Measurements from ENCODE around the gene ST7.

ST7 gene

DNA sequence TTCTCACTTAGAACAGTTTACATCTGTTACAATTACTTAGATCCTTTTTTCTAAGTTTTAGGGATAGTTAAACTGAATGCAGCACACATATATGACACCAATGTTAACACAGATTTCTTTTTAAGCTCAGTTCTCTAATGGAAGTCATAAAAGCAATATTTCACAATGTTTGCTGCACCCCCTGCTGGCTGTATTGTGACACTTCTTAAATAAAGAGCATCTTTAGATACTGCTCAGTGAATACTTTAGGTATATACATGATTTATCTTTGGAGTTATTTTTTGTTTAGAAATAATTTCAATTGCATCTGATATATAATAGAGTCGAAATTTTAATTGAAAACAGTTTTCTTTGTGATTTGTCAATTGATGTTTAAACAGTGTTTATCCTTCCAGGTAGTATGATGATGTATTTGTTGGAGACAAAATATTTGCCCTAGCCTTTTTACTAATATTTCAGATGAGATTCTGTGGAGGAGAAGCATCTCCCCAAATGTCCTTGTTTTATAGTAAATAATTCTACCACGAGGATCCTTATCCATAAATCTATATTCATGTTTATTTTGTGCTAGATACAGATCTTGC lies 174.4 kb downstream of the ST7 start:
- Mint-ChIP-seq H3K27me3 (peaks cover 1% of the 10 kb centered on the region), H3K9me3 (ENCODE audit: low read depth) (no peaks in the 10 kb centered on the region), H3K27ac (no peak overlapping the region), H3K36me3 (peaks cover 3% of the 10 kb centered on the region), H3K4me1 (ENCODE audit: low read depth) (peaks cover 3% of the 10 kb centered on the region), H3K4me3 (no peak overlapping the region)

DNA sequence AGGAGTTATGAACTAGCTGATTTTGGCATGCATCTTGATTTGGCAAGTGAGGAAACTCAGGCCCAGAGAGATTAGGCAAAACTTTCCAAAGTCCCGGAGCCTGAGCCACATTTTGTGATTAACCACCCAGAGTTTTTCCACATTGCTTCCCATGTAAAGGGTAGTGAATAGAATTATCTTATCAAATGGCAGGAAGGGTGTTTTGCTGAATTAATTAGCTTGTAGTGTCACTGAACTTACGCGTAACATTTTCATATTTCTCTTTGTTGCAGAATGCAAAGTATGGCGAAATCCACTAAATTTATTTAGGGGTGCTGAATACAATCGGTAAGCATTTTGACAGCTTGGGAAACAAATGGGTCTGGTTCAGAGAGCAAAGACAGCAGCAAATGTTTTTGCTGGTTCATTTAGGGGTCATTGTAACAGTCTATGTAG lies 176.2 kb downstream of the ST7 start:
- Mint-ChIP-seq H3K27me3 (peaks cover 1% of the 10 kb centered on the region), H3K9me3 (ENCODE audit: low read depth) (no peaks in the 10 kb centered on the region), H3K4me1 (ENCODE audit: low read depth) (peaks cover 1% of the 10 kb centered on the region), H3K4me3 (no peak overlapping the region), H3K27ac (no peak overlapping the region), H3K36me3 (peaks cover 5% of the 10 kb centered on the region)

DNA sequence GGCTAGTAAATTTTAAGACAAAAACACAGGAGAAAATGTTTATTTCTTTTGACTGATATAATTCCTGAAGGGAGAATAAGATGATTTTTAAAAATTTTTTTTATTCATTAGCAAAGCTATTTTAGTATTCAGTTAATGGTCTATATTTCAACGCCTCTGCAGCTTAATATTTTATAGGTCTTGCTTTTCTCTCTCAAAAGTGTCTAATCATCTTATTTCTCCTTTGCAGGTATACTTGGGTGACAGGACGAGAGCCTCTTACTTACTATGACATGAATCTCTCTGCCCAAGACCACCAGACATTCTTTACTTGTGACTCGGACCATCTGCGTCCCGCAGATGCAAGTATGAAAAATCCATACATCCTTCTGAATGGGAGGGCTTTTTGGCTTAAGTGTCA lies 177.0 kb downstream of the ST7 start:
- Mint-ChIP-seq H3K4me1 (ENCODE audit: low read depth) (no peaks in the 10 kb centered on the region), H3K27ac (no peak overlapping the region), H3K27me3 (peaks cover 1% of the 10 kb centered on the region), H3K9me3 (ENCODE audit: low read depth) (no peaks in the 10 kb centered on the region), H3K4me3 (no peak overlapping the region), H3K36me3 (peaks cover 5% of the 10 kb centered on the region)

DNA sequence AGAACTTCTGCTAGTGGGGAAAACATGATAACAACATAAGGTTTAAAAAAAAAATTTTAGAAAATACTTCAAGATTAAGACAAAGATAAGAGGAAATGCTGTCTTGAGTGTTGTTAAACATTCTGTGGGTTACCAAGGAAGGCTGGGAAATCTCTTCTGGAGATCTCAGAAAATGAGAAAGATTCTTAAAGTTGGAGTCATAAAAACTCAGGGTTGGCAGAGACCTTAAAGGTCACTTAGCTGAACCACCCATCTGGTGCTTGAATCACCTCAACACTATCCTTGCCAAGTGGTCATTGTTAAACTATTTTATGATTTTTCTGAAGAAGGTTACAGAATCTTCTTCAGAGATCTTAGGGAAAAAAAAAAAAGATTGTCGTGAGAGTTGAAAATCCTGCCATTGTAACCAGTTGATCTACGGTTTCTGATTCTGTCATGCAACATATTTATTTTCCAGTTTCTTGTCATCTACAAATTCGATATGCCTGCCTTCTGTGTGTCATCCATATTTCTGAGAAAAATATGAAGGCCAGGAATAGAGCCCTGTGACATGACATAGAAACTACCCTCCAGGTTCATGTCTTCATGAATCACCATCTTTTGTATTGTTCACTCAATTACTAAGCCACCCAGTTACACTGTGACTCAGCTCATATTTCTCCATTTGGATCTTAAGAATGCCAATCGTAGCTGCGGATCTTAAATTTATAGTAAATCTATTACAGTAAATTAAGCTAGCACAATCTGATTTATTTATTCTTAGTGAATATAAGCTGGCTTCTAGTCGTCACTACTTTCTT lies 179.2 kb downstream of the ST7 start:
- Mint-ChIP-seq H3K36me3 (peaks cover 5% of the 10 kb centered on the region), H3K27me3 (peaks cover 1% of the 10 kb centered on the region), H3K9me3 (ENCODE audit: low read depth) (no peaks in the 10 kb centered on the region), H3K4me3 (no peak overlapping the region), H3K4me1 (ENCODE audit: low read depth) (no peaks in the 10 kb centered on the region), H3K27ac (no peak overlapping the region)

DNA sequence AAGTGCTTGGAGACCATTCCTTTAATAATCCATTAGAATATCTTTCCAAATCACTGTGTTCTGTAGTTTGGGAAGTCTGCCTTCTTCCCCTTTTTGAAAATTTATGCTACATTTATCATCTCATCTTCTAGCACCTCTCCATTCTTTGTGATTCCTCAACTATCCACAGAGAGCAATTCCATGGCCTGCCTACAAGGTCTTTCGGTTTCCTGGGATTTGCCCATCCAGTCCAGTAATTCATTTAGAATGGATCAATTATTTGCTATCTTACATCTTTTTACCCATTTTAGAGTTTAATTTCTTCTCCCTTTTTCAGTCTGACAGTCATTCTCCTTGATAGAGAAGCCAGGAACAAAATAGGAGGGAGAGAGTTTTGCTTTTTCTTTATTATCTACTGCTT lies 179.8 kb downstream of the ST7 start:
- no peaks in the 10 kb centered on the region for H3K9me3 Mint-ChIP-seq (ENCODE audit: low read depth)

DNA sequence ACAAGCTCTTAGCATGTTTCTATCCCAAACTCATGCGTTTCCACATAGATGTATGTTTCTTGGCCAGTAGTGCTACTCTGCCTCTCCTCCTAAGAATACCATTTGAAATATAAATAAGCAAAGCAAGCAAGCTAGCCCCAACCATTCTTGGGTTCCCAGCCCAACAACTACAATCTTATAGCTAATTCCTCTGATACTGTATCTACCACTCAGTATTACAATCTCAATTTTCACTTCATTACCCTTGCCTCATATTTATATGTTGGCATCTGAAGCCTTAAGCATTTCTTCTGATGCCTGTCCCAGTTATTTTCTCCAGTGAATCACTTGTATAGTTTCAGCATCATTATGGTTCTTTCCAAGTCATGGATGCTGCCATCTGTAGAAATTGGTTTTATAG lies 181.1 kb downstream of the ST7 start:
- Mint-ChIP-seq H3K9me3 (ENCODE audit: low read depth) (no peaks in the 10 kb centered on the region), H3K4me1 (ENCODE audit: low read depth) (no peaks in the 10 kb centered on the region), H3K4me3 (no peak overlapping the region), H3K27ac (no peak overlapping the region), H3K36me3 (peaks cover 9% of the 10 kb centered on the region), H3K27me3 (no peaks in the 10 kb centered on the region)

More for the DNA sequence above, 179.8 kb downstream of the ST7 start:
- H3K27ac Mint-ChIP-seq: no peak overlapping the region
- H3K4me3 Mint-ChIP-seq: no peak overlapping the region
- H3K36me3 Mint-ChIP-seq: peaks cover 5% of the 10 kb centered on the region
- peaks cover under 1% of the 10 kb centered on the region for H3K27me3 Mint-ChIP-seq
- H3K4me1 Mint-ChIP-seq (ENCODE audit: low read depth): no peaks in the 10 kb centered on the region

GRCh38 chr7:117134889-117135552 lies 181.7 kb downstream of the ST7 start:
- no peak overlapping the region for H3K4me3 Mint-ChIP-seq
- no peaks in the 10 kb centered on the region for H3K27me3 Mint-ChIP-seq
- H3K4me1 Mint-ChIP-seq (ENCODE audit: low read depth): no peaks in the 10 kb centered on the region
- H3K36me3 Mint-ChIP-seq: peaks cover 10% of the 10 kb centered on the region
- no peak overlapping the region for H3K27ac Mint-ChIP-seq
- no peaks in the 10 kb centered on the region for H3K9me3 Mint-ChIP-seq (ENCODE audit: low read depth)

GRCh38 chr7:117135553-117135891 lies 182.2 kb downstream of the ST7 start:
- Mint-ChIP-seq H3K4me1 (ENCODE audit: low read depth) (no peaks in the 10 kb centered on the region), H3K9me3 (ENCODE audit: low read depth) (no peaks in the 10 kb centered on the region), H3K36me3 (peaks cover 12% of the 10 kb centered on the region), H3K27ac (no peak overlapping the region), H3K4me3 (no peak overlapping the region), H3K27me3 (no peaks in the 10 kb centered on the region)

DNA sequence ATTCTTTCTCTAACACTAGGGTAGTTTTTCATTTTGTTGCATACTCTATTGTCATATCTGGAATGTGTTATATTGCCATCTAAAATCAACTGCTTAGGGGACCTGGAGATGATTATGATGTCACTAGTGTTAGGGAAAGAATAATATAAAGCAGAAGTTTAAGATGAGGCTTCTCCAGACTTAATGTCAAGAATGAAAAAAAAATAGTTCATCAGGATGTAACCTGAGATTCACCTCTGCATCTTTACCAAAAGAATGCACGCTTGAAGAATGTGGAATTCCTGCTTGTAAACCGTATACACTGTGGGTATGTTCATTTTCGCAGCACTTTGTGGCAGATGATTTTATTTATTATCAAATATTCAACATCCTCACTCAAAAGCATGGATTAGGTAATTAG lies 184.6 kb downstream of the ST7 start:
- H3K27me3 Mint-ChIP-seq: peaks cover 2% of the 10 kb centered on the region

GRCh38 chr7:117138495-117138894 lies 185.2 kb downstream of the ST7 start:
- no peaks in the 10 kb centered on the region for H3K4me1 Mint-ChIP-seq (ENCODE audit: low read depth)
- no peak overlapping the region for H3K27ac Mint-ChIP-seq
- H3K9me3 Mint-ChIP-seq (ENCODE audit: low read depth): no peaks in the 10 kb centered on the region
- H3K36me3 Mint-ChIP-seq: peaks cover 15% of the 10 kb centered on the region
- H3K27me3 Mint-ChIP-seq: peaks cover 2% of the 10 kb centered on the region
- no peak overlapping the region for H3K4me3 Mint-ChIP-seq

More for the DNA sequence above, 184.6 kb downstream of the ST7 start:
- Mint-ChIP-seq H3K4me3 (no peak overlapping the region), H3K27ac (no peak overlapping the region), H3K9me3 (ENCODE audit: low read depth) (no peaks in the 10 kb centered on the region), H3K36me3 (peaks cover 15% of the 10 kb centered on the region), H3K4me1 (ENCODE audit: low read depth) (no peaks in the 10 kb centered on the region)

DNA sequence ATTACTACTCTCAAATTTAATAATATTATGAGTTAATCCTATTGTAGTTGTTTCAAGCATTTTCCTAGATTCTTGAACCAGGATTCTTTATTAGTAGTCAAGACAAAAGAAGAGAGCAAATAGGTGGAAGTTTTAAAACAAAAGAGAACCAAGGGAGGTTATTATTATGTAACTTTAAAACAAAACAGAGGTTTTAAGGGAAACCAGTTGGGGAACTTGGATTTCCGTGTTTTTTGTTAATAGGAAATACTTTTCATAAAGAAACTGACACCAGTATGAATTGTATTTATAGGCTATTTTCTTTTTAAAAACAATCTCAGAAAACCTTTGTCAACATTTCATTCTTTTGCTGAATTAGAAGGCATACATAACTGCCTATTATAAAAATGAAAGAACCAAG lies 185.7 kb downstream of the ST7 start:
- Mint-ChIP-seq H3K36me3 (peaks cover 15% of the 10 kb centered on the region), H3K27ac (no peak overlapping the region), H3K4me3 (no peak overlapping the region), H3K9me3 (ENCODE audit: low read depth) (no peaks in the 10 kb centered on the region), H3K27me3 (peaks cover 2% of the 10 kb centered on the region), H3K4me1 (ENCODE audit: low read depth) (no peaks in the 10 kb centered on the region)

GRCh38 chr7:117139397-117139984 lies 186.2 kb downstream of the ST7 start:
- Mint-ChIP-seq H3K36me3 (peaks cover 12% of the 10 kb centered on the region), H3K9me3 (ENCODE audit: low read depth) (no peaks in the 10 kb centered on the region), H3K27ac (no peak overlapping the region), H3K4me3 (no peak overlapping the region), H3K4me1 (ENCODE audit: low read depth) (no peaks in the 10 kb centered on the region), H3K27me3 (peaks cover 2% of the 10 kb centered on the region)

DNA sequence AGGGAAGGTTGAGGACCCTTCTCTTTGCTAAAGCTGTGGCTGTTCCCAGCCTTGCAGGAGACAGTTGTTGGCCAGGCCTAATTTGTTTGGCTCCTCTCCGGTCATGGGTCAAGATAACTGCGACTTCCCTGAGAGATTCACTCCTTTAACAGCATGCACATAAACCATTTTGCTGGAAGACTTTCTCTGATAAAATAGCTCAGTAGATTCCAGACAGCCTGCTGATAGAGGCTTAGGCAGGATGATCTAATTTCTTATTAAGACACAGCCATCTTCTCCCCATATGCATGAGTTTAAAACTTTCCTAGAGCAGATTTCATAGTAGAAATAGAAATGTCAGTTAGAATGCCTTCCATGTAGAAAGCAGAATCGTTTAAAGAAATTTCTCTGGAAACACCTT lies 187.6 kb downstream of the ST7 start:
- Mint-ChIP-seq H3K9me3 (ENCODE audit: low read depth) (no peaks in the 10 kb centered on the region), H3K4me1 (ENCODE audit: low read depth) (no peaks in the 10 kb centered on the region), H3K27me3 (peaks cover 2% of the 10 kb centered on the region), H3K36me3 (peaks cover 12% of the 10 kb centered on the region), H3K27ac (no peak overlapping the region), H3K4me3 (no peak overlapping the region)

DNA sequence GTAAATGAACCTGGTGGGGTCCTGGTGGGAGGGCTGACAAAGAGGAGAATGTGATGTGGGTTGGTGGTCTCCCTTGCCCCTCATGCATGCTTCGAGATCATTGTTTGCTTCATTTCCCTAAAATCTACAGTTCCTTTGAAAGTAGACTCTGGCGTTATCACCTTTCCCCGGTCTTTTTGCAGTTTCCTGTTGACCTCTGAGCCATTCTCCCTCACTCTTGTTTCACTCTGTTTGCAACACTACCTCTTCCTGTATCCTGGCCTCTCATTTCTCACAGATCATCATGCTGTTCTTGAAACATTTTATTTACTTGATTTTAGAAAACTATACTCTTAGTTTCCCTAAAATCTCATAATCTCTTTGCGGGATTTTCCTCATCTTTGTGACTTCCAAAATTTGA lies 189.8 kb downstream of the ST7 start:
- peaks cover 12% of the 10 kb centered on the region for H3K36me3 Mint-ChIP-seq
- peaks cover 2% of the 10 kb centered on the region for H3K27me3 Mint-ChIP-seq
- no peaks in the 10 kb centered on the region for H3K4me1 Mint-ChIP-seq (ENCODE audit: low read depth)
- no peak overlapping the region for H3K4me3 Mint-ChIP-seq
- H3K9me3 Mint-ChIP-seq (ENCODE audit: low read depth): no peaks in the 10 kb centered on the region
- no peak overlapping the region for H3K27ac Mint-ChIP-seq

DNA sequence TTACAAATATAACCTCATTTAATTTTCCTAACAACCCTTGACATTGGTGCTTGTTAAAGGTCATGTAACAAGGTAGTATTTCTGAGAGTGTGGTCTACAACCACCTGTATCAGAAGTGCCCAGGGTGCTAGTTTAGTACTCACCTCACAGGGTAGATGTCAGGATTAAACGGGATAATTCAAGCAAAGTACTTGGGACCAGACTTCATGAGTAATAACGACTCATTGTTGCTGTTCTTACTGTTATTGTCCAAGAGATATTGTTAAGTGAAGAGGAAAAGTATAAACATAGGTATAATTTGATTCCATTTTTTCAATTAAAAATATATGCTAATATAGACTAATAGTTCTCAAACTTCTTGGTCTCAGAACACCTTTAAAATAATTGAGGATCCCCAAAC lies 190.3 kb downstream of the ST7 start:
- Mint-ChIP-seq H3K4me3 (no peak overlapping the region), H3K27ac (no peak overlapping the region), H3K4me1 (ENCODE audit: low read depth) (no peaks in the 10 kb centered on the region), H3K27me3 (peaks cover 2% of the 10 kb centered on the region), H3K36me3 (peaks cover 10% of the 10 kb centered on the region), H3K9me3 (ENCODE audit: low read depth) (no peaks in the 10 kb centered on the region)

All from activated naive CD8-positive, alpha-beta T cell (primary cell).